ENCODE results near the gene RHBDL1. TPM values are rescaled to one million over a fixed set of nuclear protein-coding genes. Genes with fewer than 3 reads are reported as not detected.
A peak's percentile ranks its signal among the peaks of the same experiment; 100 is the strongest.

Gene RHBDL1
- total and polyA plus RNA-seq, 9 of the 15 experiments (the other 6 are each of a cell fraction or from before 2014, with no cell fraction given), result 0.03 to 5.6 (median 1.3) TPM; not detected in 1

GRCh38 chr16:687499-687898, 12.0 kb downstream of the RHBDL1 start:
- H3K4me2 ChIP-seq (ENCODE audit: insufficient read depth, low read length), result no peak overlapping the region
- intact Hi-C loops (cut with micrococcal nuclease), result no loop called here
- CTCF ChIA-PET (ENCODE audit: low intra/inter-chr PET ratio), result no interaction called here

GRCh38 chr16:689175-689897, 13.9 kb downstream of the RHBDL1 start:
- Histone ChIP-seq H3K4me1 (replicated peaks in 1 of 2; ENCODE audit: control insufficient read depth in 2 of 2, insufficient read depth in 2 of 2, low read length in 2 of 2) (peaks cover 5 to 84% of the 10 kb centered on the region in 2 experiments), H3K27me3 (ENCODE audit: control insufficient read depth in 2 of 2, insufficient read depth in 2 of 2, low read length in 2 of 2) (no peaks in the 10 kb centered on the region), H3K9ac (ENCODE audit: insufficient read depth in 1 of 2, low read depth in 2 of 2, low read length in 2 of 2) (peak overlapping the region; percentile 94 to 98), H3K9me1 (ENCODE audit: control insufficient read depth, insufficient read depth, low read length) (peaks cover 5% of the 10 kb centered on the region), H3K79me2 (ENCODE audit: control insufficient read depth, insufficient read depth, low read length) (peaks cover 17% of the 10 kb centered on the region; the same call in 2 of the 3 replicates), H4K20me1 (replicated peaks; ENCODE audit: control insufficient read depth, insufficient read depth, low read length) (no peaks in the 10 kb centered on the region), H3K4me2 (ENCODE audit: insufficient read depth, low read length) (peak overlapping the region; percentile 87), H3K9me3 (replicated peaks; ENCODE audit: control insufficient read depth, insufficient read depth, low read depth, low read length) (no peaks in the 10 kb centered on the region), H3K36me3 (ENCODE audit: control insufficient read depth, insufficient read depth, low read length) (peaks cover 40% of the 10 kb centered on the region; the same call in 2 of the 3 replicates), H3K27ac (ENCODE audit: extremely low read depth, low read depth, low read length) (peak overlapping the region; percentile 86), H3K4me3 (peak overlapping the region; percentile 92), H2AFZ (ENCODE audit: low read depth, low read length) (peak overlapping the region; percentile 88; the same call in 1 of the 2 replicates)
- ATAC-seq (no peak; the same call in 2 of the 3 replicates), FAIRE-seq (peak; percentile 49), DNase-seq (ENCODE audit: extremely low read depth in 1 of 4, low spot score in 3 of 4) (no peak)
- in situ Hi-C loops (cut with MboI) (no loop called here), intact Hi-C loops (cut with micrococcal nuclease) (no loop called here)
- 78% methylated on average over 25 of the region's 26 CpGs for WGBS (ENCODE audit: insufficient coverage, low coverage, missing lambda C conversion rate)
- POLR2A ChIA-PET, result interaction anchor here (0.6 to 1.3 kb wide), 5 partner anchors 8 to 471 kb away, joined by 3 to 10 read pairs (median 4); partner anchors contain the start of genes METRN and STUB1
- no TSS peak for BruUV-seq (replicated peaks)
- CTCF ChIA-PET (ENCODE audit: low intra/inter-chr PET ratio), result no interaction called here
- TF ChIP-seq JUN (IDR thresholded peaks at IDR 0.05; ENCODE audit: borderline replicate concordance, low read depth, low read length) (no peak), JUN (CRISPR knock-in tag; IDR thresholded peaks at IDR 0.05; ENCODE audit: borderline replicate concordance) (peak; percentile 43; the same call in 1 of the 2 replicates), CCNT2 (IDR thresholded peaks at IDR 0.05; ENCODE audit: borderline replicate concordance, extremely low read depth, insufficient read length, low read depth, low read length) (no peak), TEAD2 (tag; IDR thresholded peaks at IDR 0.05) (no peak), RBM34 (IDR thresholded peaks at IDR 0.05; ENCODE audit: borderline replicate concordance, insufficient read depth, low read length) (no peak), PKNOX1 (IDR thresholded peaks at IDR 0.05) (peak; percentile 44; the same call in 1 of the 2 replicates), NR2C2 (CRISPR knock-in tag; IDR thresholded peaks at IDR 0.05) (no peak), NR2C2 (tag; IDR thresholded peaks at IDR 0.05) (0 out of 2 replicates have a peak, but pooled peaks have one; percentile 16), FOXK1 (CRISPR knock-in tag; IDR thresholded peaks at IDR 0.05; ENCODE audit: borderline replicate concordance) (no peak), ZC3H4 (CRISPR knock-in tag; IDR thresholded peaks at IDR 0.05; ENCODE audit: borderline replicate concordance) (0 out of 2 replicates have a peak, but pooled peaks have one; percentile 34), NR2C1 (IDR thresholded peaks at IDR 0.05) (peak; percentile 45; the same call in 1 of the 2 replicates), NR2C1 (tag; IDR thresholded peaks at IDR 0.05) (peak; percentile 54), ZFP36 (IDR thresholded peaks at IDR 0.05; ENCODE audit: low read depth, low read length, partially characterized antibody) (no peak)

More at GRCh38 chr16:687499-687898, 12.0 kb downstream of the RHBDL1 start:
- no peaks in the 10 kb centered on the region for H3K9me3 ChIP-seq (replicated peaks; ENCODE audit: control insufficient read depth, insufficient read depth, low read depth, low read length)
- peaks cover 16 to 85% of the 10 kb centered on the region in 2 experiments for H3K4me1 ChIP-seq (replicated peaks in 1 of 2; ENCODE audit: control insufficient read depth in 2 of 2, insufficient read depth in 2 of 2, low read length in 2 of 2)
- no peak for ATAC-seq
- POLR2A ChIA-PET, result interaction anchor here (0.6 to 1.4 kb wide), 2 partner anchors 8 to 116 kb away, joined by 3 to 5 read pairs; no protein-coding TSS in a partner anchor
- H2AFZ ChIP-seq (ENCODE audit: low read depth, low read length), result no peak overlapping the region
- H3K36me3 ChIP-seq (ENCODE audit: control insufficient read depth, insufficient read depth, low read length), result peaks cover 52% of the 10 kb centered on the region; the same call in 2 of the 3 replicates
- H3K79me2 ChIP-seq (ENCODE audit: control insufficient read depth, insufficient read depth, low read length), result peaks cover 32% of the 10 kb centered on the region
- peak overlapping the region in 1 of 2 experiments; percentile 81; a peak in 2 of 4 replicates for H3K9ac ChIP-seq (ENCODE audit: insufficient read depth in 1 of 2, low read depth in 2 of 2, low read length in 2 of 2)
- no peak overlapping the region for H3K27ac ChIP-seq (ENCODE audit: extremely low read depth, low read depth, low read length)
- TF ChIP-seq KAT7 (CRISPR knock-in tag; IDR thresholded peaks at IDR 0.05; ENCODE audit: borderline replicate concordance) (no peak), KDM5B (IDR thresholded peaks at IDR 0.05; ENCODE audit: insufficient replicate concordance, low read depth, low read length) (peak; percentile 17)
- no peaks in the 10 kb centered on the region for H3K27me3 ChIP-seq (ENCODE audit: control insufficient read depth in 2 of 2, insufficient read depth in 2 of 2, low read length in 2 of 2)
- H4K20me1 ChIP-seq (replicated peaks; ENCODE audit: control insufficient read depth, insufficient read depth, low read length), result peaks cover 7% of the 10 kb centered on the region
- peaks cover 7% of the 10 kb centered on the region for H3K9me1 ChIP-seq (ENCODE audit: control insufficient read depth, insufficient read depth, low read length)
- 96% methylated on average over 14 of the region's 19 CpGs for WGBS (ENCODE audit: insufficient coverage, low coverage, missing lambda C conversion rate)
- H3K4me3 ChIP-seq, result no peak overlapping the region
- DNase-seq (ENCODE audit: extremely low read depth in 1 of 4, low spot score in 3 of 4), result no peak
- in situ Hi-C loops (cut with MboI), result no loop called here
- no TSS peak for BruUV-seq (replicated peaks)
- no peak for FAIRE-seq

Measured in K562 (cell line).